Vagina (tissue), 2 donors: Measurements from ENCODE around the gene HHATL.

ENCODE experiments used
- POLR2A ChIP-seq, 2 donors: fragments of 450-650 bp; IDR thresholded peaks; one replicate each; pipeline ENCODE4 v1.6.1; 2017; ENCODE audit warnings: antibody characterized with exemption in 2 of 2, mild to moderate bottlenecking in 2 of 2, moderate library complexity in 2 of 2
- POLR2AphosphoS5 ChIP-seq, 2 donors: sonication (generic); formaldehyde crosslinking; IDR thresholded peaks; one replicate each; pipeline ENCODE4 v1.9.0; 2017; ENCODE audit warnings: antibody characterized with exemption in 2 of 2, mild to moderate bottlenecking in 2 of 2, low read depth in 1 of 2; ENCODE audit not compliant: insufficient read depth in 1 of 2
- TF ChIP-seq, protein P1 (sequence below), 3 experiments: fragments of 450-650 bp in 2 of 3; fragments of 200-600 bp in 1 of 3; sonication (generic) in 1 of 3; IDR thresholded peaks; one replicate each; pipeline ENCODE4 v1.5.1; 2017 to 2019; ENCODE audit warnings: antibody characterized with exemption in 3 of 3, mild to moderate bottlenecking in 2 of 3, moderate library complexity in 2 of 3

DNA sequence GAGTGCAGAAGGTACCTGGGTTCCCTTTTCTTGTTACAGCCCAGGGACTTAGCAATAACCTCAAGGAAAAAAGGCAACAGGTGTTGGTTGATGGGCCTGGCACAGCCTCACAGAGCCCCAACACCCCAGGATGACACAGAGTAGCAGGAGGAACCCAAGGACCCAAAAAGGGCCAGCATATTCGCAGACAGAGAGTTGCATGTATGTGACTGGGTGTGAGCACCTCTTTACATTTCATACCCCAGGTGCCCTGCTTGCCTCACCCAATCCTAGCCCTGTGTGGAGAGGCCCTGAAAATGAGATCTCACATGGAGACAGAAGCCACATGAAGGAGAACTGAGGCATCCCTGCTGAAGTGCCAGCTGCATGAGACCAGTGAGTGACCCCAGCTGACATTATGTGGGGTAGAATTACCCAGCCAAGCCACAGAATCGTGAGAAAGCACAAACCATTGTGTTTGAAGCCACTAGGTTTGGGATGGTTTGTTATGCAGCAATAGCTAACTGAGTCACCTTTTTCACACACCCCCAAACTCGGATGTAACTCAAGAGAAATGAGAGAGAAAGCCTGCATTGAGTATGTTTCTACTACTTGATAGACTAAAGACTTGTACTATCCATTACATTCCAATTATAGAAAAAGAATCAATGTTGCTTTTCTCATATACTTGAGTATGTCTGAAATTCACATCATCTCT, 26.2 kb upstream of the HHATL start:
- TF ChIP-seq, protein P1, sequence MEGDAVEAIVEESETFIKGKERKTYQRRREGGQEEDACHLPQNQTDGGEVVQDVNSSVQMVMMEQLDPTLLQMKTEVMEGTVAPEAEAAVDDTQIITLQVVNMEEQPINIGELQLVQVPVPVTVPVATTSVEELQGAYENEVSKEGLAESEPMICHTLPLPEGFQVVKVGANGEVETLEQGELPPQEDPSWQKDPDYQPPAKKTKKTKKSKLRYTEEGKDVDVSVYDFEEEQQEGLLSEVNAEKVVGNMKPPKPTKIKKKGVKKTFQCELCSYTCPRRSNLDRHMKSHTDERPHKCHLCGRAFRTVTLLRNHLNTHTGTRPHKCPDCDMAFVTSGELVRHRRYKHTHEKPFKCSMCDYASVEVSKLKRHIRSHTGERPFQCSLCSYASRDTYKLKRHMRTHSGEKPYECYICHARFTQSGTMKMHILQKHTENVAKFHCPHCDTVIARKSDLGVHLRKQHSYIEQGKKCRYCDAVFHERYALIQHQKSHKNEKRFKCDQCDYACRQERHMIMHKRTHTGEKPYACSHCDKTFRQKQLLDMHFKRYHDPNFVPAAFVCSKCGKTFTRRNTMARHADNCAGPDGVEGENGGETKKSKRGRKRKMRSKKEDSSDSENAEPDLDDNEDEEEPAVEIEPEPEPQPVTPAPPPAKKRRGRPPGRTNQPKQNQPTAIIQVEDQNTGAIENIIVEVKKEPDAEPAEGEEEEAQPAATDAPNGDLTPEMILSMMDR (IDR thresholded peaks at IDR 0.05) = no peak
- TF ChIP-seq POLR2A (IDR thresholded peaks at IDR 0.05) (no peak), POLR2AphosphoS5 (IDR thresholded peaks at IDR 0.05; ENCODE audit: insufficient read depth in 1 of 2, low read depth in 1 of 2) (no peak)
